HCT116 (cell line): Measurements from ENCODE around the gene ASB6. TPM values are rescaled to one million over a fixed set of nuclear protein-coding genes. Genes with fewer than 3 reads are reported as not detected.

Experiments used
- ATAC-seq: fragments of 200-7000 bp; cut with Tn5 transposase; 2 replicates; pipeline ENCODE4 v1.9.1; 2020; ENCODE audit warnings: mild to moderate bottlenecking, moderate library complexity
- BruUV-seq: library from RNA; stranded (reverse); fragments of 400-500 nt; replicated peaks from 2 replicates; lab custom pipeline; 2021; lab: Mats Ljungman, UMichigan
- CTCF ChIA-PET: fragments of 300-600 bp; sonication (Branson Sonifier 250); formaldehyde crosslinking; loops from one replicate; lab custom pipeline; 2021; ENCODE audit warnings: antibody characterized with exemption; lab: Charles Lee
- POLR2A ChIA-PET: fragments of 300-600, 350-600 bp; sonication (Branson Sonifier 250); formaldehyde crosslinking; loops from one replicate; lab custom pipeline; 2021; ENCODE audit warnings: antibody characterized with exemption; lab: Charles Lee
- RAD21 ChIA-PET, 2 experiments: fragments of 300-600 bp; sonication (Branson Sonifier 250); formaldehyde crosslinking; loops; one replicate each; lab custom pipeline; 2023; ENCODE audit warnings: low total read pairs in 2 of 2; ENCODE audit not compliant: uncharacterized antibody in 2 of 2, unreplicated experiment in 2 of 2, low non-redundant PET in 1 of 2; lab: Charles Lee
- DNase-seq: peaks from one replicate; pipeline ENCODE4 v3.0.0-alpha.2; 2010; ENCODE audit warnings: low read depth, low spot score
- H2AFZ ChIP-seq: fragments of 200-600 bp; shearing (Covaris generic), sonication (generic); 2 replicates; pipeline ENCODE4 v1.6.1; 2017; ENCODE audit warnings: low read depth, mixed run types, mixed read lengths, antibody characterized with exemption, low read length; ENCODE audit not compliant: poor library complexity, severe bottlenecking
- H3K27ac ChIP-seq: 2 replicates; pipeline ENCODE4 v1.5.1; 2012; ENCODE audit warnings: low read depth, low read length
- H3K27me3 ChIP-seq: fragments of 200-600 bp; sonication (generic); 2 replicates; pipeline ENCODE4 v1.6.1; 2016; ENCODE audit warnings: mixed run types, low read length, mixed read lengths; ENCODE audit not compliant: insufficient read depth
- H3K36me3 ChIP-seq, 2 experiments: fragments of 200-500 bp in 1 of 2; fragments of 200-600 bp in 1 of 2; sonication (Bioruptor generic) in 1 of 2; sonication (generic) in 1 of 2; 2 replicates each; pipeline versions ENCODE4 v1.5.1 to v1.6.1; 2014 to 2016; ENCODE audit warnings: low read length in 2 of 2, inconsistent platforms in 1 of 2, mixed read lengths in 1 of 2, mixed run types in 1 of 2; ENCODE audit not compliant: insufficient read depth in 2 of 2, control insufficient read depth in 1 of 2
- H3K4me1 ChIP-seq, 2 experiments: fragments of 200-600 bp in 1 of 2; sonication (generic) in 1 of 2; 2 replicates each; pipeline versions ENCODE4 v1.5.1 to v1.6.1; 2012 to 2017; ENCODE audit warnings: low read length in 2 of 2, inconsistent platforms in 1 of 2, mild to moderate bottlenecking in 1 of 2, mixed read lengths in 1 of 2, mixed run types in 1 of 2, moderate library complexity in 1 of 2; ENCODE audit not compliant: insufficient read depth in 2 of 2, control insufficient read depth in 1 of 2
- H3K4me2 ChIP-seq: fragments of 200-600 bp; sonication (generic); 2 replicates; pipeline ENCODE4 v1.6.1; 2017; ENCODE audit warnings: mixed run types, low read length, mixed read lengths
- H3K4me3 ChIP-seq, 2 experiments: fragments of 200-600 bp in 1 of 2; sonication (generic) in 1 of 2; replicated peaks in 1 of 2; 2 replicates each; pipeline ENCODE4 v1.5.1; 2011 to 2016; ENCODE audit warnings: low read length in 2 of 2, control low read depth in 1 of 2, low read depth in 1 of 2, mild to moderate bottlenecking in 1 of 2, mixed read lengths in 1 of 2, mixed run types in 1 of 2
- H3K79me2 ChIP-seq: fragments of 200-600 bp; sonication (generic); 2 replicates; pipeline ENCODE4 v1.6.1; 2017; ENCODE audit warnings: mild to moderate bottlenecking, mixed run types, low read length, moderate library complexity, mixed read lengths; ENCODE audit not compliant: insufficient read depth
- H3K9ac ChIP-seq: fragments of 200-600 bp; sonication (generic); 2 replicates; pipeline ENCODE4 v1.6.1; 2016; ENCODE audit warnings: low read length, mixed read lengths
- H3K9me2 ChIP-seq: fragments of 200-600 bp; sonication (generic), shearing (Covaris generic); 2 replicates; pipeline ENCODE4 v1.6.1; 2017; ENCODE audit warnings: mixed run types, mild to moderate bottlenecking, moderate library complexity; ENCODE audit not compliant: insufficient read depth
- H3K9me3 ChIP-seq, 2 experiments: fragments of 200-500 bp in 1 of 2; fragments of 200-600 bp in 1 of 2; sonication (Bioruptor generic) in 1 of 2; sonication (generic) in 1 of 2; 2 replicates each; pipeline ENCODE4 v1.6.1; 2014 to 2017; ENCODE audit warnings: low read length in 2 of 2, mixed read lengths in 2 of 2, inconsistent platforms in 1 of 2, low read depth in 1 of 2, mild to moderate bottlenecking in 1 of 2, mixed run types in 1 of 2, moderate library complexity in 1 of 2; ENCODE audit not compliant: control insufficient read depth in 1 of 2, insufficient read depth in 1 of 2
- H4K20me1 ChIP-seq: fragments of 200-600 bp; sonication (generic), shearing (Covaris generic); 2 replicates; pipeline ENCODE4 v1.6.1; 2017; ENCODE audit warnings: mixed run types, mild to moderate bottlenecking, moderate library complexity; ENCODE audit not compliant: insufficient read depth
- CEBPB ChIP-seq: IDR thresholded peaks from 2 replicates; pipeline ENCODE4 v1.6.1; 2012; ENCODE audit warnings: low read depth
- EZH2phosphoT487 ChIP-seq: fragments of 200-600 bp; IDR thresholded peaks from 2 replicates; pipeline ENCODE4 v1.6.1; 2018; ENCODE audit warnings: antibody characterized with exemption, borderline replicate concordance
- FOSL1 ChIP-seq: IDR thresholded peaks from 2 replicates; pipeline ENCODE4 v1.6.1; 2012; ENCODE audit warnings: low read depth
- JUND ChIP-seq: IDR thresholded peaks from 2 replicates; pipeline ENCODE4 v1.6.1; 2012
- SP1 ChIP-seq: IDR thresholded peaks from 2 replicates; pipeline ENCODE4 v1.6.1; 2012; ENCODE audit warnings: low read depth
- TCF7L2 ChIP-seq: IDR thresholded peaks from 2 replicates; pipeline ENCODE4 v1.7.0; 2011; ENCODE audit warnings: borderline replicate concordance, inconsistent platforms; ENCODE audit not compliant: insufficient read depth, insufficient read length; ENCODE audit errors: extremely low read depth
- YY1 ChIP-seq: IDR thresholded peaks from 2 replicates; pipeline ENCODE4 v1.6.1; 2011; ENCODE audit warnings: low read length, low read depth, moderate library complexity, mild to moderate bottlenecking; ENCODE audit not compliant: insufficient replicate concordance; ENCODE audit errors: extremely low read depth
- ZFX ChIP-seq: fragments of 450-650 bp; IDR thresholded peaks from 2 replicates; pipeline ENCODE4 v1.6.1; 2017
- intact Hi-C: fragments of 100-400 bp; cut with micrococcal nuclease; formaldehyde crosslinking; loops from 2 replicates; pipeline ENCODE4 v1.10.0; 2022
- total RNA-seq: library from RNA; stranded (reverse); gene quantifications from one replicate; pipeline ENCODE4 v1.2.1, GENCODE V29; 2021; ENCODE audit not compliant: unreplicated experiment
- TF ChIP-seq, protein P1 (sequence below): IDR thresholded peaks from 2 replicates; pipeline ENCODE4 v1.6.1; 2012; ENCODE audit warnings: low read depth
- TF ChIP-seq, protein P2 (sequence below): IDR thresholded peaks from 2 replicates; pipeline ENCODE4 v1.6.1; 2011; ENCODE audit warnings: mild to moderate bottlenecking, low read length, moderate library complexity; ENCODE audit not compliant: insufficient replicate concordance; ENCODE audit errors: extremely low read depth
- TF ChIP-seq, protein P3 (sequence below), 3 experiments: fragments of 200-600 bp in 1 of 3; sonication (generic) in 1 of 3; IDR thresholded peaks in 2 of 3; conservative IDR thresholded peaks in 1 of 3; 2 replicates each; pipeline ENCODE4 v1.5.1; 2012 to 2017; ENCODE audit warnings: low read depth in 2 of 3, low read length in 2 of 3, antibody characterized with exemption in 1 of 3, borderline replicate concordance in 1 of 3, control low read depth in 1 of 3, mild to moderate bottlenecking in 1 of 3, mixed read lengths in 1 of 3, mixed run types in 1 of 3, moderate library complexity in 1 of 3; ENCODE audit not compliant: insufficient read depth in 1 of 3

Gene ASB6
- total RNA-seq, 1 experiment from 2014 or later: 21.6 TPM

GRCh38 chr9:129644902-129645301 is 3.0 kb upstream of the ASB6 start:
- Histone ChIP-seq H3K36me3 (no peaks in the 10 kb centered on the region), H3K9ac (no peak overlapping the region), H2AFZ (no peak overlapping the region), H4K20me1 (no peaks in the 10 kb centered on the region), H3K27ac (no peak overlapping the region), H3K9me3 (no peaks in the 10 kb centered on the region), H3K4me2 (no peak overlapping the region), H3K79me2 (peaks cover 20% of the 10 kb centered on the region), H3K4me3 (no peak overlapping the region), H3K9me2 (no peaks in the 10 kb centered on the region), H3K4me1 (peaks cover 10 to 17% of the 10 kb centered on the region in 2 experiments; a peak in 3 of 4 replicates), H3K27me3 (no peaks in the 10 kb centered on the region)
- POLR2A ChIA-PET: no interaction called here
- TF ChIP-seq, protein P1, sequence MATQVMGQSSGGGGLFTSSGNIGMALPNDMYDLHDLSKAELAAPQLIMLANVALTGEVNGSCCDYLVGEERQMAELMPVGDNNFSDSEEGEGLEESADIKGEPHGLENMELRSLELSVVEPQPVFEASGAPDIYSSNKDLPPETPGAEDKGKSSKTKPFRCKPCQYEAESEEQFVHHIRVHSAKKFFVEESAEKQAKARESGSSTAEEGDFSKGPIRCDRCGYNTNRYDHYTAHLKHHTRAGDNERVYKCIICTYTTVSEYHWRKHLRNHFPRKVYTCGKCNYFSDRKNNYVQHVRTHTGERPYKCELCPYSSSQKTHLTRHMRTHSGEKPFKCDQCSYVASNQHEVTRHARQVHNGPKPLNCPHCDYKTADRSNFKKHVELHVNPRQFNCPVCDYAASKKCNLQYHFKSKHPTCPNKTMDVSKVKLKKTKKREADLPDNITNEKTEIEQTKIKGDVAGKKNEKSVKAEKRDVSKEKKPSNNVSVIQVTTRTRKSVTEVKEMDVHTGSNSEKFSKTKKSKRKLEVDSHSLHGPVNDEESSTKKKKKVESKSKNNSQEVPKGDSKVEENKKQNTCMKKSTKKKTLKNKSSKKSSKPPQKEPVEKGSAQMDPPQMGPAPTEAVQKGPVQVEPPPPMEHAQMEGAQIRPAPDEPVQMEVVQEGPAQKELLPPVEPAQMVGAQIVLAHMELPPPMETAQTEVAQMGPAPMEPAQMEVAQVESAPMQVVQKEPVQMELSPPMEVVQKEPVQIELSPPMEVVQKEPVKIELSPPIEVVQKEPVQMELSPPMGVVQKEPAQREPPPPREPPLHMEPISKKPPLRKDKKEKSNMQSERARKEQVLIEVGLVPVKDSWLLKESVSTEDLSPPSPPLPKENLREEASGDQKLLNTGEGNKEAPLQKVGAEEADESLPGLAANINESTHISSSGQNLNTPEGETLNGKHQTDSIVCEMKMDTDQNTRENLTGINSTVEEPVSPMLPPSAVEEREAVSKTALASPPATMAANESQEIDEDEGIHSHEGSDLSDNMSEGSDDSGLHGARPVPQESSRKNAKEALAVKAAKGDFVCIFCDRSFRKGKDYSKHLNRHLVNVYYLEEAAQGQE: no peak
- no peak for ATAC-seq
- BruUV-seq: no TSS peak
- RAD21 ChIA-PET: interaction anchor here in 1 of 2 experiments (0.6 kb wide), 1 partner anchor 309 kb away, joined by 4 read pairs; no protein-coding TSS in a partner anchor
- intact Hi-C loops: loop anchor here (5.0 kb wide), 1 partner anchor 82 kb away; no protein-coding TSS in a partner anchor
- no peak for DNase-seq
- CTCF ChIA-PET: no interaction called here

- no peak overlapping the region for H3K9ac ChIP-seq
- H3K4me3 ChIP-seq: no peak overlapping the region
- peaks cover 10 to 17% of the 10 kb centered on the region in 2 experiments; a peak in 3 of 4 replicates for H3K4me1 ChIP-seq
- no peaks in the 10 kb centered on the region for H4K20me1 ChIP-seq
- no peak for ATAC-seq
- H3K79me2 ChIP-seq: peaks cover 26% of the 10 kb centered on the region
- H2AFZ ChIP-seq: no peak overlapping the region
- no TSS peak for BruUV-seq
- H3K9me3 ChIP-seq: no peaks in the 10 kb centered on the region
- intact Hi-C loops: loop anchor here (5.0 kb wide), 1 partner anchor 83 kb away; no protein-coding TSS in a partner anchor
- no peaks in the 10 kb centered on the region for H3K9me2 ChIP-seq
- no peak overlapping the region for H3K4me2 ChIP-seq
- peaks cover 0 to 1% of the 10 kb centered on the region in 2 experiments; a peak in 1 of 4 replicates for H3K36me3 ChIP-seq
- no peak for DNase-seq
- POLR2A ChIA-PET: no interaction called here
- CTCF ChIA-PET: interaction anchor here (3.4 kb wide), 1 partner anchor 147 kb away, joined by 18 read pairs; no protein-coding TSS in a partner anchor
- no peaks in the 10 kb centered on the region for H3K27me3 ChIP-seq
- RAD21 ChIA-PET: interaction anchor here in 1 of 2 experiments (0.6 kb wide), 1 partner anchor 309 kb away, joined by 4 read pairs; no protein-coding TSS in a partner anchor
- H3K27ac ChIP-seq: no peak overlapping the region
- TF ChIP-seq, protein P2, sequence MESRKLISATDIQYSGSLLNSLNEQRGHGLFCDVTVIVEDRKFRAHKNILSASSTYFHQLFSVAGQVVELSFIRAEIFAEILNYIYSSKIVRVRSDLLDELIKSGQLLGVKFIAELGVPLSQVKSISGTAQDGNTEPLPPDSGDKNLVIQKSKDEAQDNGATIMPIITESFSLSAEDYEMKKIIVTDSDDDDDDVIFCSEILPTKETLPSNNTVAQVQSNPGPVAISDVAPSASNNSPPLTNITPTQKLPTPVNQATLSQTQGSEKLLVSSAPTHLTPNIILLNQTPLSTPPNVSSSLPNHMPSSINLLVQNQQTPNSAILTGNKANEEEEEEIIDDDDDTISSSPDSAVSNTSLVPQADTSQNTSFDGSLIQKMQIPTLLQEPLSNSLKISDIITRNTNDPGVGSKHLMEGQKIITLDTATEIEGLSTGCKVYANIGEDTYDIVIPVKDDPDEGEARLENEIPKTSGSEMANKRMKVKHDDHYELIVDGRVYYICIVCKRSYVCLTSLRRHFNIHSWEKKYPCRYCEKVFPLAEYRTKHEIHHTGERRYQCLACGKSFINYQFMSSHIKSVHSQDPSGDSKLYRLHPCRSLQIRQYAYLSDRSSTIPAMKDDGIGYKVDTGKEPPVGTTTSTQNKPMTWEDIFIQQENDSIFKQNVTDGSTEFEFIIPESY: no peak
- TF ChIP-seq, protein P3, sequence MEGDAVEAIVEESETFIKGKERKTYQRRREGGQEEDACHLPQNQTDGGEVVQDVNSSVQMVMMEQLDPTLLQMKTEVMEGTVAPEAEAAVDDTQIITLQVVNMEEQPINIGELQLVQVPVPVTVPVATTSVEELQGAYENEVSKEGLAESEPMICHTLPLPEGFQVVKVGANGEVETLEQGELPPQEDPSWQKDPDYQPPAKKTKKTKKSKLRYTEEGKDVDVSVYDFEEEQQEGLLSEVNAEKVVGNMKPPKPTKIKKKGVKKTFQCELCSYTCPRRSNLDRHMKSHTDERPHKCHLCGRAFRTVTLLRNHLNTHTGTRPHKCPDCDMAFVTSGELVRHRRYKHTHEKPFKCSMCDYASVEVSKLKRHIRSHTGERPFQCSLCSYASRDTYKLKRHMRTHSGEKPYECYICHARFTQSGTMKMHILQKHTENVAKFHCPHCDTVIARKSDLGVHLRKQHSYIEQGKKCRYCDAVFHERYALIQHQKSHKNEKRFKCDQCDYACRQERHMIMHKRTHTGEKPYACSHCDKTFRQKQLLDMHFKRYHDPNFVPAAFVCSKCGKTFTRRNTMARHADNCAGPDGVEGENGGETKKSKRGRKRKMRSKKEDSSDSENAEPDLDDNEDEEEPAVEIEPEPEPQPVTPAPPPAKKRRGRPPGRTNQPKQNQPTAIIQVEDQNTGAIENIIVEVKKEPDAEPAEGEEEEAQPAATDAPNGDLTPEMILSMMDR (IDR thresholded peaks at IDR 0.05 in 2 of 3, conservative IDR thresholded peaks at IDR 0.05 in 1 of 3; ENCODE audit: borderline replicate concordance in 1 of 3, insufficient read depth in 1 of 3, low read depth in 2 of 3, low read length in 2 of 3): no peak
- TF ChIP-seq ZFX (no peak), JUND (no peak), SP1 (no peak), YY1 (no peak), TCF7L2 (no peak), CEBPB (no peak), EZH2phosphoT487 (no peak), FOSL1 (no peak)
These were observed 2.4 kb upstream of the ASB6 start for GRCh38 chr9:129644365-129644764.
